HCT116 (cell line): ENCODE results near the gene IGSF21. TPM values are rescaled to one million over a fixed set of nuclear protein-coding genes. Genes with fewer than 3 reads are reported as not detected.

Source experiments
- ATAC-seq: fragments of 200-7000 bp; cut with Tn5 transposase; 2 replicates; pipeline ENCODE4 v1.9.1; 2020; ENCODE audit warnings: mild to moderate bottlenecking, moderate library complexity
- BruUV-seq: library from RNA; stranded (reverse); fragments of 400-500 nt; replicated peaks from 2 replicates; lab custom pipeline; 2021; lab: Mats Ljungman, UMichigan
- CTCF ChIA-PET: fragments of 300-600 bp; sonication (Branson Sonifier 250); formaldehyde crosslinking; loops from one replicate; lab custom pipeline; 2021; ENCODE audit warnings: antibody characterized with exemption; lab: Charles Lee
- POLR2A ChIA-PET: fragments of 300-600, 350-600 bp; sonication (Branson Sonifier 250); formaldehyde crosslinking; loops from one replicate; lab custom pipeline; 2021; ENCODE audit warnings: antibody characterized with exemption; lab: Charles Lee
- RAD21 ChIA-PET, 2 experiments: fragments of 300-600 bp; sonication (Branson Sonifier 250); formaldehyde crosslinking; loops; one replicate each; lab custom pipeline; 2023; ENCODE audit warnings: low total read pairs in 2 of 2; ENCODE audit not compliant: uncharacterized antibody in 2 of 2, unreplicated experiment in 2 of 2, low non-redundant PET in 1 of 2; lab: Charles Lee
- DNase-seq: peaks from one replicate; pipeline ENCODE4 v3.0.0-alpha.2; 2010; ENCODE audit warnings: low read depth, low spot score
- H2AFZ ChIP-seq: fragments of 200-600 bp; shearing (Covaris generic), sonication (generic); 2 replicates; pipeline ENCODE4 v1.6.1; 2017; ENCODE audit warnings: low read depth, mixed run types, mixed read lengths, antibody characterized with exemption, low read length; ENCODE audit not compliant: poor library complexity, severe bottlenecking
- H3K27ac ChIP-seq: 2 replicates; pipeline ENCODE4 v1.5.1; 2012; ENCODE audit warnings: low read depth, low read length
- H3K27me3 ChIP-seq: fragments of 200-600 bp; sonication (generic); 2 replicates; pipeline ENCODE4 v1.6.1; 2016; ENCODE audit warnings: mixed run types, low read length, mixed read lengths; ENCODE audit not compliant: insufficient read depth
- H3K36me3 ChIP-seq, 2 experiments: fragments of 200-500 bp in 1 of 2; fragments of 200-600 bp in 1 of 2; sonication (Bioruptor generic) in 1 of 2; sonication (generic) in 1 of 2; 2 replicates each; pipeline versions ENCODE4 v1.5.1 to v1.6.1; 2014 to 2016; ENCODE audit warnings: low read length in 2 of 2, inconsistent platforms in 1 of 2, mixed read lengths in 1 of 2, mixed run types in 1 of 2; ENCODE audit not compliant: insufficient read depth in 2 of 2, control insufficient read depth in 1 of 2
- H3K4me1 ChIP-seq, 2 experiments: fragments of 200-600 bp in 1 of 2; sonication (generic) in 1 of 2; 2 replicates each; pipeline versions ENCODE4 v1.5.1 to v1.6.1; 2012 to 2017; ENCODE audit warnings: low read length in 2 of 2, inconsistent platforms in 1 of 2, mild to moderate bottlenecking in 1 of 2, mixed read lengths in 1 of 2, mixed run types in 1 of 2, moderate library complexity in 1 of 2; ENCODE audit not compliant: insufficient read depth in 2 of 2, control insufficient read depth in 1 of 2
- H3K4me2 ChIP-seq: fragments of 200-600 bp; sonication (generic); 2 replicates; pipeline ENCODE4 v1.6.1; 2017; ENCODE audit warnings: mixed run types, low read length, mixed read lengths
- H3K4me3 ChIP-seq, 2 experiments: fragments of 200-600 bp in 1 of 2; sonication (generic) in 1 of 2; replicated peaks in 1 of 2; 2 replicates each; pipeline ENCODE4 v1.5.1; 2011 to 2016; ENCODE audit warnings: low read length in 2 of 2, control low read depth in 1 of 2, low read depth in 1 of 2, mild to moderate bottlenecking in 1 of 2, mixed read lengths in 1 of 2, mixed run types in 1 of 2
- H3K79me2 ChIP-seq: fragments of 200-600 bp; sonication (generic); 2 replicates; pipeline ENCODE4 v1.6.1; 2017; ENCODE audit warnings: mild to moderate bottlenecking, mixed run types, low read length, moderate library complexity, mixed read lengths; ENCODE audit not compliant: insufficient read depth
- H3K9ac ChIP-seq: fragments of 200-600 bp; sonication (generic); 2 replicates; pipeline ENCODE4 v1.6.1; 2016; ENCODE audit warnings: low read length, mixed read lengths
- H3K9me2 ChIP-seq: fragments of 200-600 bp; sonication (generic), shearing (Covaris generic); 2 replicates; pipeline ENCODE4 v1.6.1; 2017; ENCODE audit warnings: mixed run types, mild to moderate bottlenecking, moderate library complexity; ENCODE audit not compliant: insufficient read depth
- H3K9me3 ChIP-seq, 2 experiments: fragments of 200-500 bp in 1 of 2; fragments of 200-600 bp in 1 of 2; sonication (Bioruptor generic) in 1 of 2; sonication (generic) in 1 of 2; 2 replicates each; pipeline ENCODE4 v1.6.1; 2014 to 2017; ENCODE audit warnings: low read length in 2 of 2, mixed read lengths in 2 of 2, inconsistent platforms in 1 of 2, low read depth in 1 of 2, mild to moderate bottlenecking in 1 of 2, mixed run types in 1 of 2, moderate library complexity in 1 of 2; ENCODE audit not compliant: control insufficient read depth in 1 of 2, insufficient read depth in 1 of 2
- H4K20me1 ChIP-seq: fragments of 200-600 bp; sonication (generic), shearing (Covaris generic); 2 replicates; pipeline ENCODE4 v1.6.1; 2017; ENCODE audit warnings: mixed run types, mild to moderate bottlenecking, moderate library complexity; ENCODE audit not compliant: insufficient read depth
- CBX3 ChIP-seq: IDR thresholded peaks from 2 replicates; pipeline ENCODE4 v1.6.1; 2012; ENCODE audit warnings: low read depth
- CEBPB ChIP-seq: IDR thresholded peaks from 2 replicates; pipeline ENCODE4 v1.6.1; 2012; ENCODE audit warnings: low read depth
- EGR1 ChIP-seq: IDR thresholded peaks from 2 replicates; pipeline ENCODE4 v1.6.1; 2012; ENCODE audit warnings: low read depth
- EZH2 ChIP-seq: fragments of 200-600 bp; sonication (generic); IDR thresholded peaks from 2 replicates; pipeline ENCODE4 v1.6.1; 2017; ENCODE audit warnings: antibody characterized with exemption, mixed run types
- FOSL1 ChIP-seq: IDR thresholded peaks from 2 replicates; pipeline ENCODE4 v1.6.1; 2012; ENCODE audit warnings: low read depth
- JUND ChIP-seq: IDR thresholded peaks from 2 replicates; pipeline ENCODE4 v1.6.1; 2012
- MAX ChIP-seq: IDR thresholded peaks from 2 replicates; pipeline ENCODE4 v1.6.1; 2012
- RAD21 ChIP-seq: IDR thresholded peaks from 2 replicates; pipeline ENCODE4 v1.6.1; 2012; ENCODE audit warnings: low read depth, mild to moderate bottlenecking
- REST ChIP-seq: IDR thresholded peaks from 2 replicates; pipeline ENCODE4 v1.6.1; 2012; ENCODE audit warnings: low read depth
- SIN3A ChIP-seq: IDR thresholded peaks from 2 replicates; pipeline ENCODE4 v1.6.1; 2012; ENCODE audit warnings: low read depth
- SP1 ChIP-seq: IDR thresholded peaks from 2 replicates; pipeline ENCODE4 v1.6.1; 2012; ENCODE audit warnings: low read depth
- YY1 ChIP-seq: IDR thresholded peaks from 2 replicates; pipeline ENCODE4 v1.6.1; 2011; ENCODE audit warnings: low read length, low read depth, moderate library complexity, mild to moderate bottlenecking; ENCODE audit not compliant: insufficient replicate concordance; ENCODE audit errors: extremely low read depth
- ZNF274 ChIP-seq: fragments of 200-500 bp; sonication (Bioruptor generic); IDR thresholded peaks from 2 replicates; pipeline ENCODE4 v1.6.1; 2014; ENCODE audit warnings: mild to moderate bottlenecking, low read depth, low read length, inconsistent platforms
- intact Hi-C: fragments of 100-400 bp; cut with micrococcal nuclease; formaldehyde crosslinking; loops from 2 replicates; pipeline ENCODE4 v1.10.0; 2022
- total RNA-seq: library from RNA; stranded (reverse); gene quantifications from one replicate; pipeline ENCODE4 v1.2.1, GENCODE V29; 2021; ENCODE audit not compliant: unreplicated experiment
- TF ChIP-seq, protein P1 (sequence below): IDR thresholded peaks from 2 replicates; pipeline ENCODE4 v1.6.1; 2011; ENCODE audit warnings: mild to moderate bottlenecking, low read length, moderate library complexity; ENCODE audit not compliant: insufficient replicate concordance; ENCODE audit errors: extremely low read depth

Gene IGSF21
- total RNA-seq, 1 experiment from 2014 or later, result not detected

GRCh38 chr1:18385239-18385790 lies 277.7 kb downstream of the IGSF21 start (continued):
- TF ChIP-seq, protein P1, sequence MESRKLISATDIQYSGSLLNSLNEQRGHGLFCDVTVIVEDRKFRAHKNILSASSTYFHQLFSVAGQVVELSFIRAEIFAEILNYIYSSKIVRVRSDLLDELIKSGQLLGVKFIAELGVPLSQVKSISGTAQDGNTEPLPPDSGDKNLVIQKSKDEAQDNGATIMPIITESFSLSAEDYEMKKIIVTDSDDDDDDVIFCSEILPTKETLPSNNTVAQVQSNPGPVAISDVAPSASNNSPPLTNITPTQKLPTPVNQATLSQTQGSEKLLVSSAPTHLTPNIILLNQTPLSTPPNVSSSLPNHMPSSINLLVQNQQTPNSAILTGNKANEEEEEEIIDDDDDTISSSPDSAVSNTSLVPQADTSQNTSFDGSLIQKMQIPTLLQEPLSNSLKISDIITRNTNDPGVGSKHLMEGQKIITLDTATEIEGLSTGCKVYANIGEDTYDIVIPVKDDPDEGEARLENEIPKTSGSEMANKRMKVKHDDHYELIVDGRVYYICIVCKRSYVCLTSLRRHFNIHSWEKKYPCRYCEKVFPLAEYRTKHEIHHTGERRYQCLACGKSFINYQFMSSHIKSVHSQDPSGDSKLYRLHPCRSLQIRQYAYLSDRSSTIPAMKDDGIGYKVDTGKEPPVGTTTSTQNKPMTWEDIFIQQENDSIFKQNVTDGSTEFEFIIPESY, result no peak
- no peak for TF ChIP-seq MAX
- TF ChIP-seq SP1, result no peak
- no peak for TF ChIP-seq REST
- no peak for TF ChIP-seq CEBPB
- TF ChIP-seq EGR1, result no peak
- TF ChIP-seq ZNF274, result no peak
- TF ChIP-seq, all 23 proteins: peak for 0

- Histone ChIP-seq H3K36me3 (no peaks in the 10 kb centered on the region), H3K79me2 (no peaks in the 10 kb centered on the region)
- no peak for TF ChIP-seq EZH2
- TF ChIP-seq CBX3, result no peak
- TF ChIP-seq JUND, result no peak
- no peak for TF ChIP-seq ZNF274
- TF ChIP-seq YY1, result no peak
- no peak for TF ChIP-seq FOSL1
- TF ChIP-seq SIN3A, result no peak
- TF ChIP-seq EGR1, result no peak
- no peak for TF ChIP-seq RAD21
- no peak for TF ChIP-seq MAX
- TF ChIP-seq CEBPB, result no peak
- TF ChIP-seq, all 23 proteins: peak for 0
- POLR2A ChIA-PET, result no interaction called here
- DNase-seq (no peak), ATAC-seq (no peak)
- peaks cover 16% of the 10 kb centered on the region for H3K27me3 ChIP-seq
- no peak overlapping the region for H2AFZ ChIP-seq
- RAD21 ChIA-PET, result no interaction called here
- no peaks in the 10 kb centered on the region for H3K4me1 ChIP-seq
- no peaks in the 10 kb centered on the region for H4K20me1 ChIP-seq
- no peak overlapping the region for H3K4me2 ChIP-seq
- no peaks in the 10 kb centered on the region for H3K9me2 ChIP-seq
- H3K9me3 ChIP-seq, result no peaks in the 10 kb centered on the region
- no TSS peak for BruUV-seq
- CTCF ChIA-PET, result no interaction called here
- no peak overlapping the region for H3K4me3 ChIP-seq
- intact Hi-C loops, result no loop called here
- H3K9ac ChIP-seq, result no peak overlapping the region
- no peak overlapping the region for H3K27ac ChIP-seq
Observed at GRCh38 chr1:18386591-18386990, 279.0 kb downstream of the IGSF21 start.
